K562 (cell line): Measurements from ENCODE around the gene GPC3.

Experiments
- ETS1 ChIP-seq: conservative IDR thresholded peaks from 2 replicates; pipeline ENCODE4 v1.6.1; 2011; ENCODE audit warnings: low read depth, mild to moderate bottlenecking, low read length; ENCODE audit not compliant: control insufficient read depth
- HLTF ChIP-seq: fragments of 450-650 bp; IDR thresholded peaks from 2 replicates; pipeline ENCODE4 v1.6.1; 2016
- NFATC3 ChIP-seq: fragments of 450-650 bp; IDR thresholded peaks from 2 replicates; pipeline ENCODE4 v1.6.1; 2017; ENCODE audit warnings: mild to moderate bottlenecking
- SMAD4 ChIP-seq: fragments of 250-450 bp; sonication (Bioruptor Pico); conservative IDR thresholded peaks from 2 replicates; pipeline ENCODE4 v1.8.0; 2021; ENCODE audit warnings: inconsistent platforms, mild to moderate bottlenecking, moderate library complexity
- SRF ChIP-seq, 2 experiments: fragments of 250-450, 450-650 bp in 1 of 2; sonication (Bioruptor Pico) in 1 of 2; sonication (generic) in 1 of 2; formaldehyde crosslinking; IDR thresholded peaks; 2 replicates each; pipeline versions ENCODE4 v1.5.0 to v1.5.1; 2020 to 2022; ENCODE audit warnings: mild to moderate bottlenecking in 1 of 2, missing genetic modification reagents in 1 of 2
- VEZF1 ChIP-seq: fragments of 200-800 bp; sonication (Bioruptor generic); IDR thresholded peaks from 2 replicates; pipeline ENCODE4 v1.6.1; 2017; ENCODE audit warnings: missing genetic modification characterization, missing compliant biosample characterization

GRCh38 chrX:133991814-133992213 is 6.4 kb upstream of the GPC3 start:
- TF ChIP-seq NFATC3 (no peak), SMAD4 (CRISPR knock-in tag) (no peak), SRF (CRISPR knock-in tag; IDR thresholded peaks at IDR 0.05) (no peak), HLTF (no peak), VEZF1 (CRISPR knock-in tag) (no peak), ETS1 (no peak)
